ENCODE measurements around the gene KCNIP1. TPM values are rescaled to one million over a fixed set of nuclear protein-coding genes. Genes with fewer than 3 reads are reported as not detected.

KCNIP1 gene
- total RNA-seq, 3 donors from 2014 or later (not counting 1 experiment from before 2014, with no cell fraction given) = not detected

GRCh38 chr5:170576602-170577535 lies 73.0 kb downstream of the KCNIP1 start:
- intact Hi-C loops (cut with micrococcal nuclease) = no loop called here
- Mint-ChIP-seq H3K9me3 (peaks cover 0 to 5% of the 10 kb centered on the region in 2 donors), H3K27ac (no peak overlapping the region), H3K36me3 (no peaks in the 10 kb centered on the region), H3K27me3 (ENCODE audit: low read depth in 2 of 2) (peaks cover 19 to 34% of the 10 kb centered on the region in 2 donors), H3K4me1 (no peaks in the 10 kb centered on the region), H3K4me3 (no peak overlapping the region)
- ATAC-seq (no peak), DNase-seq (no peak)
- Histone ChIP-seq H3K27ac (ENCODE audit: low read length) (no peak overlapping the region), H3K4me3 (ENCODE audit: low read length) (no peak overlapping the region), H3K4me1 (ENCODE audit: control insufficient read depth, insufficient read depth, low read length) (no peaks in the 10 kb centered on the region), H3K9me3 (ENCODE audit: control insufficient read depth, insufficient read depth, low read length) (no peaks in the 10 kb centered on the region), H3K27me3 (ENCODE audit: control insufficient read depth, insufficient read depth, low read length) (no peaks in the 10 kb centered on the region), H3K36me3 (ENCODE audit: control insufficient read depth, insufficient read depth, low read length) (no peaks in the 10 kb centered on the region)
- no peak for TF ChIP-seq CTCF (IDR thresholded peaks at IDR 0.05)
- WGBS (ENCODE audit: insufficient coverage) = 94% methylated on average over 11 of the region's 11 CpGs

- Histone ChIP-seq H3K9me3 (ENCODE audit: control insufficient read depth, insufficient read depth, low read length) (no peaks in the 10 kb centered on the region), H3K36me3 (ENCODE audit: control insufficient read depth, insufficient read depth, low read length) (no peaks in the 10 kb centered on the region), H3K27ac (ENCODE audit: low read length) (no peak overlapping the region), H3K27me3 (ENCODE audit: control insufficient read depth, insufficient read depth, low read length) (no peaks in the 10 kb centered on the region), H3K4me1 (ENCODE audit: control insufficient read depth, insufficient read depth, low read length) (no peaks in the 10 kb centered on the region), H3K4me3 (ENCODE audit: low read length) (no peak overlapping the region)
- H3K4me3 Mint-ChIP-seq = no peak overlapping the region
- H3K27ac Mint-ChIP-seq = no peak overlapping the region
- H3K36me3 Mint-ChIP-seq = no peaks in the 10 kb centered on the region
- peaks cover 15 to 21% of the 10 kb centered on the region in 2 donors for H3K27me3 Mint-ChIP-seq (ENCODE audit: low read depth in 2 of 2)
- intact Hi-C loops (cut with micrococcal nuclease) = no loop called here
- ATAC-seq (no peak), DNase-seq (no peak)
- 80% methylated on average over 3 of the region's 3 CpGs for WGBS (ENCODE audit: insufficient coverage)
- H3K4me1 Mint-ChIP-seq = no peaks in the 10 kb centered on the region
- peaks cover 0 to 5% of the 10 kb centered on the region in 2 donors for H3K9me3 Mint-ChIP-seq
- no peak for TF ChIP-seq CTCF (IDR thresholded peaks at IDR 0.05)
Observed at GRCh38 chr5:170579601-170580000, 75.8 kb downstream of the KCNIP1 start.

- Histone ChIP-seq H3K4me3 (ENCODE audit: low read length) (no peak overlapping the region), H3K27me3 (ENCODE audit: control insufficient read depth, insufficient read depth, low read length) (no peaks in the 10 kb centered on the region), H3K36me3 (ENCODE audit: control insufficient read depth, insufficient read depth, low read length) (no peaks in the 10 kb centered on the region), H3K9me3 (ENCODE audit: control insufficient read depth, insufficient read depth, low read length) (no peaks in the 10 kb centered on the region), H3K4me1 (ENCODE audit: control insufficient read depth, insufficient read depth, low read length) (no peaks in the 10 kb centered on the region), H3K27ac (ENCODE audit: low read length) (no peak overlapping the region)
- H3K9me3 Mint-ChIP-seq = peaks cover 0 to 5% of the 10 kb centered on the region in 2 donors
- no peaks in the 10 kb centered on the region for H3K36me3 Mint-ChIP-seq
- TF ChIP-seq CTCF (IDR thresholded peaks at IDR 0.05) = no peak
- WGBS (ENCODE audit: insufficient coverage) = 83% methylated on average over 1 of the region's 1 CpG
- intact Hi-C loops (cut with micrococcal nuclease) = no loop called here
- no peak overlapping the region for H3K27ac Mint-ChIP-seq
- DNase-seq (no peak), ATAC-seq (no peak)
- peaks cover 11% of the 10 kb centered on the region in 2 donors for H3K27me3 Mint-ChIP-seq (ENCODE audit: low read depth in 2 of 2)
- H3K4me3 Mint-ChIP-seq = no peak overlapping the region
- H3K4me1 Mint-ChIP-seq = no peaks in the 10 kb centered on the region
Observed at GRCh38 chr5:170581211-170581610, 77.4 kb downstream of the KCNIP1 start.

Measured in natural killer cell (primary cell).